ENCODE results near the gene LZTR1. TPM values are rescaled to one million over a fixed set of nuclear protein-coding genes. Genes with fewer than 3 reads are reported as not detected.

The LZTR1 gene
- total and polyA plus RNA-seq, 9 donors = 28.2 to 73.4 (median 50.0) TPM

- H3K4me1 ChIP-seq (ENCODE audit: insufficient read depth) = peaks cover 10% of the 10 kb centered on the region
- H3K9me3 ChIP-seq = no peaks in the 10 kb centered on the region
- DNase-seq = no peak
- WGBS, 3 donors = 90 to 93% (median 93%) methylated on average over 9 to 13 of the region's 13 CpGs
- intact Hi-C loops (cut with DNase I) = no loop called here
- TF ChIP-seq POLR2A (IDR thresholded peaks at IDR 0.05) (no peak), EP300 (IDR thresholded peaks at IDR 0.05) (no peak), CTCF (IDR thresholded peaks at IDR 0.05) (no peak)
- H3K4me3 ChIP-seq = no peak overlapping the region
- H3K27ac ChIP-seq = no peak overlapping the region
- H3K36me3 ChIP-seq = no peaks in the 10 kb centered on the region
- no peaks in the 10 kb centered on the region for H3K27me3 ChIP-seq
Measured at GRCh38 chr22:21028277-21029251, 46.5 kb downstream of the LZTR1 start.

- Histone ChIP-seq H3K4me3 (no peak overlapping the region), H3K9me3 (no peaks in the 10 kb centered on the region), H3K36me3 (no peaks in the 10 kb centered on the region), H3K27me3 (no peaks in the 10 kb centered on the region), H3K27ac (no peak overlapping the region), H3K4me1 (ENCODE audit: insufficient read depth) (peaks cover 10% of the 10 kb centered on the region)
- 56 to 68% (median 66%) methylated on average over 12 of the region's 12 CpGs for WGBS, 3 donors
- DNase-seq = no peak
- TF ChIP-seq EP300 (IDR thresholded peaks at IDR 0.05) (no peak), CTCF (IDR thresholded peaks at IDR 0.05) (no peak), POLR2A (IDR thresholded peaks at IDR 0.05) (no peak)
- intact Hi-C loops (cut with DNase I) = no loop called here
Measured at GRCh38 chr22:21029486-21030025, 47.5 kb downstream of the LZTR1 start.

- TF ChIP-seq CTCF (IDR thresholded peaks at IDR 0.05) (no peak), EP300 (IDR thresholded peaks at IDR 0.05) (no peak), POLR2A (IDR thresholded peaks at IDR 0.05) (no peak)
- Histone ChIP-seq H3K27ac (no peak overlapping the region), H3K4me1 (ENCODE audit: insufficient read depth) (peaks cover 10% of the 10 kb centered on the region), H3K9me3 (no peaks in the 10 kb centered on the region), H3K4me3 (no peak overlapping the region), H3K27me3 (no peaks in the 10 kb centered on the region), H3K36me3 (no peaks in the 10 kb centered on the region)
- intact Hi-C loops (cut with DNase I) = no loop called here
- no peak for DNase-seq
- 89 to 92% (median 92%) methylated on average over 15 of the region's 15 CpGs for WGBS, 3 donors
Measured at GRCh38 chr22:21030032-21030431, 47.9 kb downstream of the LZTR1 start.

- H3K36me3 ChIP-seq = no peaks in the 10 kb centered on the region
- intact Hi-C loops (cut with DNase I) = no loop called here
- H3K27me3 ChIP-seq = no peaks in the 10 kb centered on the region
Measured at GRCh38 chr22:21030621-21031544, 48.8 kb downstream of the LZTR1 start.

More at GRCh38 chr22:21030621-21031544, 48.8 kb downstream of the LZTR1 start:
- no peaks in the 10 kb centered on the region for H3K9me3 ChIP-seq
- H3K27ac ChIP-seq = no peak overlapping the region
- WGBS, 3 donors = 90 to 92% (median 91%) methylated on average over 37 to 40 of the region's 40 CpGs
- peaks cover 10% of the 10 kb centered on the region for H3K4me1 ChIP-seq (ENCODE audit: insufficient read depth)
- DNase-seq = no peak
- TF ChIP-seq CTCF (IDR thresholded peaks at IDR 0.05) (no peak), EP300 (IDR thresholded peaks at IDR 0.05) (no peak), POLR2A (IDR thresholded peaks at IDR 0.05) (no peak)
- no peak overlapping the region for H3K4me3 ChIP-seq
